Lower leg skin (tissue), 3 donors: ENCODE results near the gene CALHM3.

Experiments used
- POLR2A ChIP-seq, 2 donors: fragments of 450-650 bp; IDR thresholded peaks; one replicate each; pipeline ENCODE4 v1.6.1; 2016 to 2017; ENCODE audit warnings: antibody characterized with exemption in 2 of 2, mild to moderate bottlenecking in 1 of 2, moderate library complexity in 1 of 2
- TF ChIP-seq, protein P1 (sequence below), 3 donors: fragments of 450-650 bp; IDR thresholded peaks; one replicate each; pipeline ENCODE4 v1.5.1; 2016; ENCODE audit warnings: antibody characterized with exemption in 3 of 3, mild to moderate bottlenecking in 3 of 3, moderate library complexity in 2 of 3

DNA sequence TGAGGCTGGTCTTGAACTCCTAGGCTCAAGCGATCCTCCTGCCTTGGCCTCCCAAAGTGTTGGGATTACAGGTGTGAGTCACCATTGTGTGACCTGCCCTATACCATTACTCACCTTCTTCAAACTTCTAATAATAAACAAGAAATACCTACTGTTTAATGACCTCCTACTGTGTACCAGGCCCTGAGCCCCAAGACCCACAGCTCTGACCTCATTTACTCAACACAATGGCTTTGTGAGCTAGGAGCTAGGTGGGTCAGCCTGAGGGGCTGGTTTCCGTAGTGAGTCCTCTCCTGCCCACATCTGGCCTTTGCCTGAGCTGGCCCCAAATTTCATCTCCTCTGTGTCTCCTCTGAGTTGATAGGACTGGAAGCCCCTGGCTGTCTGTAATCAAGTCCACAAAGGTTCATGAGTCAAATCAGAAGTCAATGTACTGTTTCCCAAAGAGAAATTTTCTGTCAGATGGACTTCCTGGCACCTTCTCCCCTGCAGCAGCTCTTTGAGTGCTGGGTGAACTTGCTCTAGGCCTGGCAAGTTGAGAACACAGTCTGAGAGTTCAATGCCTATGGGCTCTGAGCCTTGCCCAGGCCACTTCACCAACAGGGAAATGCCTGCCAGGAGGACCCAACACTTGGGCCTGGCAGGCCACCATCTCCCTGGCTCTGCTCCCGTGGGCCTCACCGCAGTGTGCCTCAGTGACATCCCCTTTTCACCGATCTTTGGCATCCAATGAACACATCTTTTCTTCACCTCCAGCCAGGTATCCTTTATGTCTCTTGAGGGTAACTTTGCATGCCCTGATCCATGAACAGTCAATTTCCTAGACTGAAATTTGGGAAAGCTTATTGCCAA, 38.4 kb upstream of the CALHM3 start:
- TF ChIP-seq, protein P1, sequence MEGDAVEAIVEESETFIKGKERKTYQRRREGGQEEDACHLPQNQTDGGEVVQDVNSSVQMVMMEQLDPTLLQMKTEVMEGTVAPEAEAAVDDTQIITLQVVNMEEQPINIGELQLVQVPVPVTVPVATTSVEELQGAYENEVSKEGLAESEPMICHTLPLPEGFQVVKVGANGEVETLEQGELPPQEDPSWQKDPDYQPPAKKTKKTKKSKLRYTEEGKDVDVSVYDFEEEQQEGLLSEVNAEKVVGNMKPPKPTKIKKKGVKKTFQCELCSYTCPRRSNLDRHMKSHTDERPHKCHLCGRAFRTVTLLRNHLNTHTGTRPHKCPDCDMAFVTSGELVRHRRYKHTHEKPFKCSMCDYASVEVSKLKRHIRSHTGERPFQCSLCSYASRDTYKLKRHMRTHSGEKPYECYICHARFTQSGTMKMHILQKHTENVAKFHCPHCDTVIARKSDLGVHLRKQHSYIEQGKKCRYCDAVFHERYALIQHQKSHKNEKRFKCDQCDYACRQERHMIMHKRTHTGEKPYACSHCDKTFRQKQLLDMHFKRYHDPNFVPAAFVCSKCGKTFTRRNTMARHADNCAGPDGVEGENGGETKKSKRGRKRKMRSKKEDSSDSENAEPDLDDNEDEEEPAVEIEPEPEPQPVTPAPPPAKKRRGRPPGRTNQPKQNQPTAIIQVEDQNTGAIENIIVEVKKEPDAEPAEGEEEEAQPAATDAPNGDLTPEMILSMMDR (IDR thresholded peaks at IDR 0.05) = no peak
- TF ChIP-seq POLR2A (IDR thresholded peaks at IDR 0.05) = no peak
